Breast epithelium (tissue), 4 donors: ENCODE data around the gene KISS1. TPM values are rescaled to one million over a fixed set of nuclear protein-coding genes. Genes with fewer than 3 reads are reported as not detected.
A peak's percentile ranks its signal among the peaks of the same experiment; 100 is the strongest.

ENCODE experiments used
- DNase-seq, 2 donors: peaks; one replicate each; pipeline ENCODE4 v3.0.0-alpha.2; 2019; ENCODE audit warnings: low spot score in 2 of 2
- H3K27ac ChIP-seq, 2 donors: fragments of 200-600 bp; sonication (generic) in 1 of 2; one replicate each; pipeline ENCODE4 v1.5.1; 2016 to 2019; ENCODE audit warnings: mild to moderate bottlenecking in 1 of 2
- H3K27me3 ChIP-seq, 2 donors: fragments of 200-600 bp; sonication (generic) in 1 of 2; one replicate each; pipeline versions ENCODE4 v1.5.1 to v1.6.0; 2017 to 2019; ENCODE audit warnings: control low read depth in 1 of 2, mild to moderate bottlenecking in 1 of 2
- H3K36me3 ChIP-seq: fragments of 200-600 bp; one replicate; pipeline ENCODE4 v1.5.1; 2019
- H3K4me1 ChIP-seq, 2 donors: fragments of 200-600 bp; sonication (generic); one replicate each; pipeline ENCODE4 v1.5.1; 2016 to 2019; ENCODE audit warnings: control low read depth in 1 of 2
- H3K4me3 ChIP-seq, 3 donors: fragments of 200-600 bp; sonication (generic); 1 replicate in 2 of 3; 2 replicates in 1 of 3; pipeline ENCODE4 v1.5.1; 2016 to 2019; ENCODE audit warnings: mild to moderate bottlenecking in 3 of 3, moderate library complexity in 2 of 3
- H3K9me3 ChIP-seq, 2 donors: fragments of 200-600 bp; sonication (generic) in 1 of 2; one replicate each; pipeline ENCODE4 v1.5.1; 2016 to 2019; ENCODE audit warnings: control low read depth in 1 of 2
- POLR2A ChIP-seq: fragments of 450-650 bp; IDR thresholded peaks from one replicate; pipeline ENCODE4 v1.6.1; 2016; ENCODE audit warnings: antibody characterized with exemption, mild to moderate bottlenecking, moderate library complexity
- POLR2AphosphoS5 ChIP-seq, 3 donors: sonication (generic); formaldehyde crosslinking; IDR thresholded peaks; one replicate each; pipeline ENCODE4 v1.6.1; 2017; ENCODE audit warnings: antibody characterized with exemption in 3 of 3
- intact Hi-C: fragments of 100-400 bp; cut with DNase I; formaldehyde crosslinking; loops from one replicate; pipeline ENCODE4 v1.15.1; 2023; ENCODE audit warnings: low total_unique reads
- total RNA-seq, 3 donors: library from RNA; depleted of rRNA; stranded (reverse); fragments of >200 nt; gene quantifications; one replicate each; pipeline ENCODE4 v1.1.0, GENCODE V29; 2016
- TF ChIP-seq, protein P1 (sequence below), 3 donors: fragments of 450-650 bp; IDR thresholded peaks; one replicate each; pipeline ENCODE4 v1.5.1; 2016 to 2017; ENCODE audit warnings: antibody characterized with exemption in 3 of 3, mild to moderate bottlenecking in 3 of 3, moderate library complexity in 3 of 3

Gene KISS1
- total RNA-seq, 3 donors from 2014 or later, result not detected

DNA sequence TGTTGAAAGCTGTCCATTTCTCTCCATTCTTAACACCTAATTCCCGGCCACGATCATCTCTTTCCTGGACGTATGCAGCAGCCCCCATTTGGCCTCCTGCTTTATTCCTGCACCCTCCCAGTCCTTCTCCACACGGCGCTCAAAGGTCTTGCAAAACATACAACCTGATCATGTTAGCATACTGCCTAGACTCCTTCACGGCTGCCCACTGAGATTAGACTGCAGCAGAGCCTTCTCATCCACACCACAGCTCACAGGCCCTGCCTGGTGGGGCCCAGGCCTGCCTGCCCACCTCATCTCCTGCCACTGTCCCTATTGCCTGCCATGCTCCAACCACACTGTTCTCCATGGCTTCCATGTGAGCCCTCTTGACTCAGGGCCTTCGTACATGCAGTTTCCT is 14.8 kb upstream of the KISS1 start:
- H3K9me3 ChIP-seq, result no peaks in the 10 kb centered on the region
- TF ChIP-seq POLR2A (no peak), POLR2AphosphoS5 (IDR thresholded peaks at IDR 0.05) (no peak)
- TF ChIP-seq, protein P1, sequence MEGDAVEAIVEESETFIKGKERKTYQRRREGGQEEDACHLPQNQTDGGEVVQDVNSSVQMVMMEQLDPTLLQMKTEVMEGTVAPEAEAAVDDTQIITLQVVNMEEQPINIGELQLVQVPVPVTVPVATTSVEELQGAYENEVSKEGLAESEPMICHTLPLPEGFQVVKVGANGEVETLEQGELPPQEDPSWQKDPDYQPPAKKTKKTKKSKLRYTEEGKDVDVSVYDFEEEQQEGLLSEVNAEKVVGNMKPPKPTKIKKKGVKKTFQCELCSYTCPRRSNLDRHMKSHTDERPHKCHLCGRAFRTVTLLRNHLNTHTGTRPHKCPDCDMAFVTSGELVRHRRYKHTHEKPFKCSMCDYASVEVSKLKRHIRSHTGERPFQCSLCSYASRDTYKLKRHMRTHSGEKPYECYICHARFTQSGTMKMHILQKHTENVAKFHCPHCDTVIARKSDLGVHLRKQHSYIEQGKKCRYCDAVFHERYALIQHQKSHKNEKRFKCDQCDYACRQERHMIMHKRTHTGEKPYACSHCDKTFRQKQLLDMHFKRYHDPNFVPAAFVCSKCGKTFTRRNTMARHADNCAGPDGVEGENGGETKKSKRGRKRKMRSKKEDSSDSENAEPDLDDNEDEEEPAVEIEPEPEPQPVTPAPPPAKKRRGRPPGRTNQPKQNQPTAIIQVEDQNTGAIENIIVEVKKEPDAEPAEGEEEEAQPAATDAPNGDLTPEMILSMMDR (IDR thresholded peaks at IDR 0.05), result no peak
- no peak overlapping the region for H3K27ac ChIP-seq
- intact Hi-C loops, result loop anchor here (5.0 kb wide), 1 partner anchor 54 kb away; no protein-coding TSS in a partner anchor
- no peaks in the 10 kb centered on the region for H3K36me3 ChIP-seq
- no peaks in the 10 kb centered on the region for H3K27me3 ChIP-seq
- H3K4me1 ChIP-seq, result no peaks in the 10 kb centered on the region
- no peak overlapping the region for H3K4me3 ChIP-seq
- no peak for DNase-seq

DNA sequence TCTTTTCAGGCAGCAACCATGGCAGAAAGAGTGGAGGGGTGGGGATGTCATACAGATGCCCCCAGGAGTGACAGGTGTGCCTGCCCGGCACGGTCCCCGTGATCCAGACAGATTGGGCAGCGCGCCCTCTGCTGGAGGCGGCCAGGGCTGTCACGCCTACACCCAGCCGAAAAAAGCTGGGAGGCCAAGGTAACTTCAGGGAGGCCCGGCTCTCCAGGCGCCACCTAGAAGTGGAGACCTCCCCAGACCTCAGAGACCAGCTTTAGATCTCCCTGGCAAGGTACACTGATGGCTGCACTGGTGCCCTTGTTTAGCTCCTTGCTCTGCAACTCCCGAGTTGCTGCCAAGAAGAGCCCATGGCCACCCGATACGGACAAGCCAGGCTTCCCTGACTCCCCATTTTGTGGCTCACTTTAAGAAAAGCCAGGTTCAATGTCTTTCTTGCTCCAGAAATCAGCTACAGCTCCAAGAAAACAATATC is 10.9 kb upstream of the KISS1 start:
- H3K4me3 ChIP-seq, result no peak overlapping the region
- H3K27ac ChIP-seq, result no peak overlapping the region
- H3K4me1 ChIP-seq, result no peaks in the 10 kb centered on the region
- no peaks in the 10 kb centered on the region for H3K36me3 ChIP-seq
- intact Hi-C loops, result no loop called here
- peak; percentile 49 to 76 for DNase-seq
- TF ChIP-seq POLR2AphosphoS5 (IDR thresholded peaks at IDR 0.05), result peak in 1 of 3 donors; percentile 27
- TF ChIP-seq, protein P1 (IDR thresholded peaks at IDR 0.05), result peak; percentile 74 to 83 (median 78)
- TF ChIP-seq POLR2A, result no peak
- no peaks in the 10 kb centered on the region for H3K9me3 ChIP-seq
- H3K27me3 ChIP-seq, result no peaks in the 10 kb centered on the region

DNA sequence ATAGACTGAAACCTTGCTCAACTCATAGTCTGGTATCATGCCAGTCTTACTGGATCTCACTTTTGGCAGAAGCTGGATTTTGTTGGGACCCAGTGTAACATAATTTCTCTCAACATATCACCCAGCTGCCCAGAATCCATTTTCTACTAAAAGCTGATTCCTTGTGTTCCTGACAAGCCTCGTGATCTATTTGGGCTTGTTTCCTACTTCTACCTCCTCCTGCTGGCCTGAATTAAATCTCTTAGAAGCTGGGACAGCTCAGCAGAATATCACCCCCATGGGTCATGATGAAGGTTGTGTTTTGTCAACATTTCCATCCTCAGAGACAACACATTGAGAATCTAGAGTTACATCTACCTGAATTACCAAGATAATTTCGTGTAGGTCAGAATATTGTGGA is 9.8 kb upstream of the KISS1 start:
- TF ChIP-seq POLR2A, result no peak
- TF ChIP-seq, protein P1 (IDR thresholded peaks at IDR 0.05), result peak in 1 of 3 donors; percentile 40
- Histone ChIP-seq H3K27me3 (no peaks in the 10 kb centered on the region), H3K9me3 (no peaks in the 10 kb centered on the region), H3K27ac (peak overlapping the region in 1 of 2 donors; percentile 26), H3K4me1 (no peaks in the 10 kb centered on the region), H3K4me3 (no peak overlapping the region), H3K36me3 (no peaks in the 10 kb centered on the region)
- intact Hi-C loops, result no loop called here
- no peak for DNase-seq

DNA sequence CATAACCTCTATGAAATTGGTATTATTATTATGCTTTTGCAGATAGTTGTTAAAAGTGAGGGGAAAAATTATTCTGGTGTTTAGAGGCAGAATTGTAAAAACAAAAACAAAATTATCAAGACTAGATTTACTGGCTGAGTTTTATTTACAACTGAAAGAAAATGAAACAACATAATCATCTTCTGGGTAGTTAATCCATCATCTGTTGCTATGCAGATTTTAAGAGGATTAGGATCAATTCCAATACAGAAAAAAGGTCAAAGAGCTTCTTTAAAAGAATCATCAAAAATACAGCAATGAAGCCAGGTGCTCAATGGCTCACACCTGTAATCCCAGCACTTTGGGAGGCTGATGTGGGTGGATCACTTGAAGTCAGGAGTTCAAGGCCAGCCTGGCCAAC is 9.2 kb upstream of the KISS1 start:
- no peaks in the 10 kb centered on the region for H3K9me3 ChIP-seq
- H3K36me3 ChIP-seq, result no peaks in the 10 kb centered on the region
- intact Hi-C loops, result no loop called here
- H3K27ac ChIP-seq, result peak overlapping the region in 1 of 2 donors; percentile 26
- no peak overlapping the region for H3K4me3 ChIP-seq
- no peak for DNase-seq
- no peaks in the 10 kb centered on the region for H3K4me1 ChIP-seq
- TF ChIP-seq POLR2A (no peak), POLR2AphosphoS5 (IDR thresholded peaks at IDR 0.05) (no peak)
- TF ChIP-seq, protein P1 (IDR thresholded peaks at IDR 0.05), result no peak
- no peaks in the 10 kb centered on the region for H3K27me3 ChIP-seq

DNA sequence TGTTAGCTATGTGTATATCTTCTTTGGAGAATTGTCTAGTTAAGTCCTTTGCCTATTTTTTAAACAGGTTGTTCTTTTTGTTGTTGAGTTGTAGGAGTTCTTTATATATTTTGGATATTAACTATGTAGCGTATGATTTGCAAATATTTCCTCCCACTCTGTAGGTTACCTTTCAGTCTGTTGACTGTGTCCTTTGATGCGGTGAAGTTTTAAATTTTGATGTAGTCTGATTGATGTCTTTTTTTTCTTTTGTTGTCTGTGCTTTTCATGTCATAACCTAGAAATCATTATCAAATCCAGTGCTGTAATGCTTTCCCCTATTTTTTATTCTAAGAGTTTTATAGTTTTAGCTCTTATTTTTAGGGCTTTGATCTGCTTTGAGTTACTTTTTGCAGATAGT is 8.7 kb upstream of the KISS1 start:
- no peaks in the 10 kb centered on the region for H3K9me3 ChIP-seq
- no peaks in the 10 kb centered on the region for H3K36me3 ChIP-seq
- intact Hi-C loops, result no loop called here
- no peak overlapping the region for H3K4me3 ChIP-seq
- no peak overlapping the region for H3K27ac ChIP-seq
- TF ChIP-seq POLR2A (no peak), POLR2AphosphoS5 (IDR thresholded peaks at IDR 0.05) (no peak)
- TF ChIP-seq, protein P1 (IDR thresholded peaks at IDR 0.05), result no peak
- no peaks in the 10 kb centered on the region for H3K4me1 ChIP-seq
- DNase-seq, result no peak
- H3K27me3 ChIP-seq, result no peaks in the 10 kb centered on the region
